ENCODE results near the gene SPINK9.

DNA sequence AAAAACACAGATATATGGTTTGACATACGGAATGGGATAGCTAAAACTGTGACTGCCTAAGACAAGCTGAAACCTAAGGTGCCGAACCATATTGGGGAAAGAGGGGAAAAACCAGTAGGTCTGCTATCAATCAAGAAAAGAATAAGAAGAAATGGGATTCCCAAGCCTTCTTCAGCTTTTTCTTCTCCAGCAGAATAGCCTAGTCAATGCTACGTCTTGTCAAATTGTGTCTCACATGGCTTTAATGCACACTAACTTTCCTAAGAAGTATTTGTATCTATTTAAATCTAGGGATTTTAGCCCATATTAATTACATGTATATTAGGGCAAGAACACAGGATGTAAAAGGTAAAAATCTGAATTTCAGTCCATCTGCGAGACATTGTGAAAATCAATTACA, 47.6 kb downstream of the SPINK9 start:
- TF ChIP-seq CTCF (IDR thresholded peaks at IDR 0.05) (no peak), ZNF532 (CRISPR knock-in tag; IDR thresholded peaks at IDR 0.05; ENCODE audit: borderline replicate concordance) (no peak), ZNF263 (CRISPR knock-in tag; IDR thresholded peaks at IDR 0.05; ENCODE audit: low read depth) (no peak), ETV6 (CRISPR knock-in tag; IDR thresholded peaks at IDR 0.05) (no peak), EMX1 (CRISPR knock-in tag; IDR thresholded peaks at IDR 0.05) (no peak), RORB (CRISPR knock-in tag; IDR thresholded peaks at IDR 0.05) (no peak), ZNF317 (CRISPR knock-in tag; IDR thresholded peaks at IDR 0.05; ENCODE audit: borderline replicate concordance, low read depth) (no peak), NR3C1 (CRISPR knock-in tag; conservative IDR thresholded peaks at IDR 0.05; ENCODE audit: low read depth) (no peak)
- TF ChIP-seq, protein P1, sequence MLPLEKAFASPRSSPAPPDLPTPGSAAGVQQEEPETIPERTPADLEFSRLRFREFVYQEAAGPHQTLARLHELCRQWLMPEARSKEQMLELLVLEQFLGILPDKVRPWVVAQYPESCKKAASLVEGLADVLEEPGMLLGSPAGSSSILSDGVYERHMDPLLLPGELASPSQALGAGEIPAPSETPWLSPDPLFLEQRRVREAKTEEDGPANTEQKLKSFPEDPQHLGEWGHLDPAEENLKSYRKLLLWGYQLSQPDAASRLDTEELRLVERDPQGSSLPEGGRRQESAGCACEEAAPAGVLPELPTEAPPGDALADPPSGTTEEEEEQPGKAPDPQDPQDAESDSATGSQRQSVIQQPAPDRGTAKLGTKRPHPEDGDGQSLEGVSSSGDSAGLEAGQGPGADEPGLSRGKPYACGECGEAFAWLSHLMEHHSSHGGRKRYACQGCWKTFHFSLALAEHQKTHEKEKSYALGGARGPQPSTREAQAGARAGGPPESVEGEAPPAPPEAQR (CRISPR knock-in tag; IDR thresholded peaks at IDR 0.05): no peak
- TF ChIP-seq, protein P2, sequence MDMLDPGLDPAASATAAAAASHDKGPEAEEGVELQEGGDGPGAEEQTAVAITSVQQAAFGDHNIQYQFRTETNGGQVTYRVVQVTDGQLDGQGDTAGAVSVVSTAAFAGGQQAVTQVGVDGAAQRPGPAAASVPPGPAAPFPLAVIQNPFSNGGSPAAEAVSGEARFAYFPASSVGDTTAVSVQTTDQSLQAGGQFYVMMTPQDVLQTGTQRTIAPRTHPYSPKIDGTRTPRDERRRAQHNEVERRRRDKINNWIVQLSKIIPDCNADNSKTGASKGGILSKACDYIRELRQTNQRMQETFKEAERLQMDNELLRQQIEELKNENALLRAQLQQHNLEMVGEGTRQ (CRISPR knock-in tag; IDR thresholded peaks at IDR 0.05): no peak
- TF ChIP-seq, protein P3, sequence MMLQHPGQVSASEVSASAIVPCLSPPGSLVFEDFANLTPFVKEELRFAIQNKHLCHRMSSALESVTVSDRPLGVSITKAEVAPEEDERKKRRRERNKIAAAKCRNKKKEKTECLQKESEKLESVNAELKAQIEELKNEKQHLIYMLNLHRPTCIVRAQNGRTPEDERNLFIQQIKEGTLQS (CRISPR knock-in tag; conservative IDR thresholded peaks at IDR 0.05): no peak
- TF ChIP-seq, protein P4, sequence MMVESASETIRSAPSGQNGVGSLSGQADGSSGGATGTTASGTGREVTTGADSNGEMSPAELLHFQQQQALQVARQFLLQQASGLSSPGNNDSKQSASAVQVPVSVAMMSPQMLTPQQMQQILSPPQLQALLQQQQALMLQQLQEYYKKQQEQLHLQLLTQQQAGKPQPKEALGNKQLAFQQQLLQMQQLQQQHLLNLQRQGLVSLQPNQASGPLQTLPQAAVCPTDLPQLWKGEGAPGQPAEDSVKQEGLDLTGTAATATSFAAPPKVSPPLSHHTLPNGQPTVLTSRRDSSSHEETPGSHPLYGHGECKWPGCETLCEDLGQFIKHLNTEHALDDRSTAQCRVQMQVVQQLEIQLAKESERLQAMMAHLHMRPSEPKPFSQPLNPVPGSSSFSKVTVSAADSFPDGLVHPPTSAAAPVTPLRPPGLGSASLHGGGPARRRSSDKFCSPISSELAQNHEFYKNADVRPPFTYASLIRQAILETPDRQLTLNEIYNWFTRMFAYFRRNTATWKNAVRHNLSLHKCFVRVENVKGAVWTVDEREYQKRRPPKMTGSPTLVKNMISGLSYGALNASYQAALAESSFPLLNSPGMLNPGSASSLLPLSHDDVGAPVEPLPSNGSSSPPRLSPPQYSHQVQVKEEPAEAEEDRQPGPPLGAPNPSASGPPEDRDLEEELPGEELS (CRISPR knock-in tag; IDR thresholded peaks at IDR 0.05): no peak
